ENCODE measurements around the gene OXCT1. TPM values are rescaled to one million over a fixed set of nuclear protein-coding genes. Genes with fewer than 3 reads are reported as not detected.

OXCT1 gene
- total and polyA plus RNA-seq, 2 donors (not counting 3 experiments of a cell fraction or from before 2014, with no cell fraction given), result 12.8 to 37.4 TPM

DNA sequence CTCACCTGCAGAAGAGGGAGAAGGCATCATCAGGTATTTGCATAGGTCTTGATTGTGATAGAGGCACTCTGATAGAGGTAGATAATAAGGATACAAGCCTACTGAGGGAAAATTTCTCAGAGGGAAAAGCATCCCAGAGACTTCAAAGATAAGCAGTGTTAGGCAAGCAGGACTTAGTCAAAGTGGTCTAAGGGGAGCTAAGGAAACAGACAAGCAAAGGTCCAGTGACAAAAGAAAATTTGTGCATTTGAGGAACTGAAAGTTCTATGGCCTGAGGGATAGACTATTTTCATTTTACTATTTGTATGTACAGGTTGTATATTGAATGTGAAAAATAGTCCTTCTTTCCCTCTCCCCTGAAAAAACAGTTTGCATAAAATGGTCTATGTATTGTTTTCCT, 27.4 kb downstream of the OXCT1 start:
- no peak overlapping the region for H2AFZ ChIP-seq (ENCODE audit: low read depth, low read length)
- CTCF ChIA-PET, result interaction anchor here (0.7 to 4.9 kb wide), 22 partner anchors 8 to 938 kb away, joined by 3 to 155 read pairs (median 10); no protein-coding TSS in a partner anchor

More for the DNA sequence above, 27.4 kb downstream of the OXCT1 start:
- Histone ChIP-seq H3K9me3 (replicated peaks; ENCODE audit: control insufficient read depth, insufficient read depth, low read length) (no peaks in the 10 kb centered on the region), H3K4me3 (replicated peaks in 1 of 3; ENCODE audit: insufficient read depth in 1 of 3, low read depth in 1 of 3, low read length in 3 of 3) (no peak overlapping the region), H3K36me3 (ENCODE audit: control insufficient read depth in 2 of 2, extremely low read depth in 1 of 2, insufficient read depth in 2 of 2, low read length in 2 of 2) (peaks cover 0 to 4% of the 10 kb centered on the region in 2 experiments), H3K4me2 (ENCODE audit: insufficient read depth, low read length) (no peak overlapping the region), H3K9me1 (replicated peaks; ENCODE audit: control insufficient read depth, extremely low read depth, insufficient read depth, low read length) (no peaks in the 10 kb centered on the region), H3K27me3 (ENCODE audit: control insufficient read depth in 2 of 2, insufficient read depth in 2 of 2, low read length in 2 of 2) (no peaks in the 10 kb centered on the region), H3K9ac (replicated peaks; ENCODE audit: extremely low read depth, insufficient read depth, low read length) (no peak overlapping the region), H3K79me2 (ENCODE audit: control insufficient read depth, insufficient read depth, low read length) (no peaks in the 10 kb centered on the region), H4K20me1 (replicated peaks; ENCODE audit: control insufficient read depth, extremely low read depth, insufficient read depth, low read length) (no peaks in the 10 kb centered on the region), H3K4me1 (ENCODE audit: control insufficient read depth, extremely low read depth, insufficient read depth, low read length) (no peaks in the 10 kb centered on the region), H3K27ac (ENCODE audit: insufficient read depth, low read depth, low read length) (no peak overlapping the region)
- TF ChIP-seq POLR2AphosphoS5 (IDR thresholded peaks at IDR 0.05; ENCODE audit: insufficient read depth, low read depth, low read length) (no peak), GATA2 (IDR thresholded peaks at IDR 0.05; ENCODE audit: insufficient read depth, insufficient read length, low read depth, low read length) (no peak), MAX (IDR thresholded peaks at IDR 0.05; ENCODE audit: insufficient read depth, insufficient read length) (no peak), POLR2A (IDR thresholded peaks at IDR 0.05; ENCODE audit: low read depth, low read length) (no peak), FOS (IDR thresholded peaks at IDR 0.05; ENCODE audit: borderline replicate concordance, insufficient read depth, low read length) (no peak), JUN (IDR thresholded peaks at IDR 0.05; ENCODE audit: borderline replicate concordance, insufficient read depth, insufficient read length, low read depth) (no peak), MYC (IDR thresholded peaks at IDR 0.05; ENCODE audit: low read depth, low read length) (no peak), CTCF (IDR thresholded peaks at IDR 0.05; ENCODE audit: extremely low read depth in 1 of 2, insufficient read depth in 1 of 2, low read depth in 1 of 2, low read length in 2 of 2) (no peak)
- no peak for FAIRE-seq
- dilution Hi-C loops (cut with MboI; ENCODE audit: extremely low pct_ligation_motif_present, low sequenced_read_pairs), result no loop called here
- DNase-seq (ENCODE audit: low read depth, low spot score), result no peak
- intact Hi-C loops (cut with micrococcal nuclease), result loop anchor here (1.0 to 5.0 kb wide), 6 partner anchors 54 to 940 kb away; no protein-coding TSS in a partner anchor
- POLR2A ChIA-PET, result no interaction called here
- no TSS peak for BruUV-seq (replicated peaks)
